Peyer's patch (tissue), 4 donors: Measurements from ENCODE around the gene SERINC5.

Source experiments
- CTCF ChIP-seq, 6 experiments: fragments of 450-650 bp in 4 of 6; fragments of 200-600 bp in 2 of 6; sonication (generic) in 1 of 6; IDR thresholded peaks; one replicate each; pipeline ENCODE4 v1.5.1; 2017 to 2019; ENCODE audit warnings: antibody characterized with exemption in 6 of 6, mild to moderate bottlenecking in 3 of 6, moderate library complexity in 1 of 6
- POLR2A ChIP-seq, 2 donors: fragments of 450-650 bp; IDR thresholded peaks; one replicate each; pipeline ENCODE4 v1.5.1; 2017; ENCODE audit warnings: antibody characterized with exemption in 2 of 2, mild to moderate bottlenecking in 2 of 2, moderate library complexity in 2 of 2

GRCh38 chr5:80198920-80199319, 56.9 kb downstream of the SERINC5 start:
- TF ChIP-seq CTCF (IDR thresholded peaks at IDR 0.05) (no peak), POLR2A (IDR thresholded peaks at IDR 0.05) (no peak)
